HepG2 (cell line): Measurements from ENCODE around the gene CCDC57. TPM values are rescaled to one million over a fixed set of nuclear protein-coding genes. Genes with fewer than 3 reads are reported as not detected.

Experiments used
- ATAC-seq: fragments of 200-7000 bp; cut with Tn5 transposase; 3 replicates; pipeline ENCODE4 v1.9.1; 2020; ENCODE audit warnings: mild to moderate bottlenecking, moderate library complexity
- BruUV-seq: library from RNA; stranded (reverse); fragments of 400-500 nt; replicated peaks from 2 replicates; lab custom pipeline; 2021; lab: Mats Ljungman, UMichigan
- CTCF ChIA-PET: fragments of 300-600 bp; formaldehyde crosslinking; extraction: SDS; loops from one replicate; lab custom pipeline; 2021; ENCODE audit warnings: low total read pairs, inconsistent platforms, low intra/inter-chr PET ratio; lab: Yijun Ruan, JAX
- POLR2A ChIA-PET: fragments of 350-600 bp; sonication (Branson Sonifier 250); formaldehyde crosslinking; loops from one replicate; lab custom pipeline; 2020; ENCODE audit warnings: antibody characterized with exemption, inconsistent platforms; lab: Yijun Ruan, JAX
- DNase-seq: peaks from one replicate; pipeline ENCODE4 v3.0.0-alpha.2; 2015; ENCODE audit warnings: low spot score
- FAIRE-seq: peaks from 3 replicates; lab custom pipeline; 2011; peaks lifted over from hg19 to GRCh38; lab: Jason Lieb, UNC
- H2AFZ ChIP-seq: one replicate; pipeline ENCODE4 v1.6.1; 2011; ENCODE audit warnings: low read length, inconsistent platforms
- H3K27ac ChIP-seq: fragments of 300-600 bp; 3 replicates; pipeline ENCODE4 v1.8.0; 2011; ENCODE audit warnings: mixed run types, mild to moderate bottlenecking, mixed read lengths, low read length, inconsistent platforms; ENCODE audit not compliant: insufficient read depth; ENCODE audit errors: extremely low read length
- H3K27me3 ChIP-seq, 2 experiments: fragments of 200-600 bp in 1 of 2; 2 replicates in 1 of 2; 3 replicates in 1 of 2; pipeline versions ENCODE4 v1.6.0 to v1.8.0; 2011; ENCODE audit warnings: low read length in 2 of 2, mild to moderate bottlenecking in 2 of 2, moderate library complexity in 2 of 2, inconsistent platforms in 1 of 2; ENCODE audit not compliant: insufficient read depth in 2 of 2, control insufficient read depth in 1 of 2
- H3K36me3 ChIP-seq, 2 experiments: fragments of 200-600 bp in 1 of 2; replicated peaks in 1 of 2; 2 replicates in 1 of 2; 3 replicates in 1 of 2; pipeline versions ENCODE4 v1.5.1 to v1.8.0; 2011; ENCODE audit warnings: low read length in 2 of 2, inconsistent platforms in 1 of 2; ENCODE audit not compliant: insufficient read depth in 2 of 2, control insufficient read depth in 1 of 2
- H3K4me1 ChIP-seq: 2 replicates; pipeline ENCODE4 v1.5.1; 2012; ENCODE audit warnings: low read length, inconsistent platforms; ENCODE audit not compliant: insufficient read depth
- H3K4me2 ChIP-seq: 2 replicates; pipeline ENCODE4 v1.6.0; 2011; ENCODE audit warnings: low read depth, low read length, inconsistent platforms
- H3K4me3 ChIP-seq, 3 experiments: fragments of 200-600 bp in 1 of 3; sonication (generic), shearing (Covaris generic) in 1 of 3; replicated peaks in 1 of 3; 2 replicates each; pipeline ENCODE4 v1.5.1; 2011 to 2016; ENCODE audit warnings: low read length in 3 of 3, inconsistent platforms in 2 of 3, low read depth in 2 of 3, mild to moderate bottlenecking in 2 of 3, control low read depth in 1 of 3, mixed read lengths in 1 of 3; ENCODE audit not compliant: insufficient read depth in 1 of 3
- H3K79me2 ChIP-seq: one replicate; pipeline ENCODE4 v1.6.1; 2011; ENCODE audit warnings: low read length, inconsistent platforms; ENCODE audit not compliant: insufficient read depth
- H3K9ac ChIP-seq: 2 replicates; pipeline ENCODE4 v1.6.0; 2011; ENCODE audit warnings: mild to moderate bottlenecking, low read depth, low read length, inconsistent platforms; ENCODE audit not compliant: insufficient read depth
- H3K9me3 ChIP-seq: 2 replicates; pipeline ENCODE4 v1.5.1; 2012; ENCODE audit warnings: mild to moderate bottlenecking, low read length
- H4K20me1 ChIP-seq: 2 replicates; pipeline ENCODE4 v1.6.0; 2011; ENCODE audit warnings: inconsistent platforms, mild to moderate bottlenecking, low read length, moderate library complexity; ENCODE audit not compliant: insufficient read depth
- BORCS8-MEF2B ChIP-seq: sonication (generic); formaldehyde crosslinking; IDR thresholded peaks from 2 replicates; pipeline ENCODE4 v1.8.0; 2022; ENCODE audit warnings: mild to moderate bottlenecking, missing genetic modification reagents
- CHCHD3 ChIP-seq: sonication (generic); formaldehyde crosslinking; IDR thresholded peaks from 2 replicates; pipeline ENCODE4 v1.8.0; 2022; ENCODE audit warnings: mild to moderate bottlenecking, missing genetic modification reagents, moderate library complexity
- CSRNP1 ChIP-seq: sonication (generic); formaldehyde crosslinking; IDR thresholded peaks from 2 replicates; pipeline ENCODE4 v1.8.1; 2023; ENCODE audit warnings: mild to moderate bottlenecking, missing genetic modification reagents
- FOXA1 ChIP-seq, 2 experiments: fragments of 450-650 bp in 1 of 2; sonication (generic) in 1 of 2; formaldehyde crosslinking in 1 of 2; IDR thresholded peaks; 2 replicates each; pipeline versions ENCODE4 v1.4.0 to v1.6.1; 2016 to 2020; ENCODE audit warnings: missing genetic modification reagents in 1 of 2
- IRF2 ChIP-seq: IDR thresholded peaks from 2 replicates; pipeline ENCODE4 v1.6.1; 2018; ENCODE audit warnings: missing genetic modification reagents, missing compliant biosample characterization
- MEF2D ChIP-seq: sonication (generic); formaldehyde crosslinking; IDR thresholded peaks from 2 replicates; pipeline ENCODE4 v1.5.1; 2020; ENCODE audit warnings: mild to moderate bottlenecking, missing genetic modification reagents
- MXI1 ChIP-seq: IDR thresholded peaks from 3 replicates; pipeline ENCODE4 v1.6.1; 2012; ENCODE audit warnings: low read depth, low read length, inconsistent platforms, borderline replicate concordance
- MYC ChIP-seq: sonication (generic); formaldehyde crosslinking; IDR thresholded peaks from 2 replicates; pipeline ENCODE4 v1.9.0; 2021; ENCODE audit warnings: missing genetic modification reagents, borderline replicate concordance
- PAF1 ChIP-seq: IDR thresholded peaks from 2 replicates; pipeline ENCODE4 v1.6.1; 2016; ENCODE audit warnings: missing genetic modification reagents, missing compliant biosample characterization
- RBFOX2 ChIP-seq: fragments of 200-400 bp; formaldehyde crosslinking; IDR thresholded peaks from 2 replicates; pipeline ENCODE4 v1.6.1; 2017; ENCODE audit warnings: low read depth, mild to moderate bottlenecking, low read length
- RXRB ChIP-seq: IDR thresholded peaks from 2 replicates; pipeline ENCODE4 v1.6.1; 2016; ENCODE audit warnings: borderline replicate concordance, missing genetic modification reagents, missing compliant biosample characterization
- SNAPC2 ChIP-seq: sonication (generic); formaldehyde crosslinking; IDR thresholded peaks from 2 replicates; pipeline ENCODE4 v1.8.1; 2022; ENCODE audit warnings: mild to moderate bottlenecking, missing genetic modification reagents
- SSRP1 ChIP-seq: IDR thresholded peaks from 2 replicates; pipeline ENCODE4 v1.6.1; 2016; ENCODE audit warnings: control low read depth
- ZFP82 ChIP-seq: sonication (generic); formaldehyde crosslinking; IDR thresholded peaks from 2 replicates; pipeline ENCODE4 v1.5.1; 2020; ENCODE audit warnings: mild to moderate bottlenecking, missing genetic modification reagents, borderline replicate concordance
- ZKSCAN1 ChIP-seq: fragments of 150-350 bp; IDR thresholded peaks from 2 replicates; pipeline ENCODE4 v1.6.1; 2014; ENCODE audit warnings: low read length
- ZNF724P ChIP-seq: sonication (generic); formaldehyde crosslinking; IDR thresholded peaks from 2 replicates; pipeline ENCODE4 v1.8.0; 2022; ENCODE audit warnings: missing genetic modification reagents, borderline replicate concordance
- WGBS: methylation state at CpG from one replicate; pipeline ENCODE4 v1.1.6; 2017; ENCODE audit warnings: low lambda C conversion rate; 5-methylcytosine and 5-hydroxymethylcytosine counted together
- in situ Hi-C: cut with HindIII; loops from 2 replicates; pipeline ENCODE4 v1.10.0; 2017; ENCODE audit warnings: low pct_unique_long_range_greater_than_20kb; ENCODE audit not compliant: extremely low pct_ligation_motif_present
- intact Hi-C: fragments of 100-400 bp; cut with micrococcal nuclease; formaldehyde crosslinking; loops from one replicate; pipeline ENCODE4 v1.10.0; 2022; ENCODE audit not compliant: unreplicated experiment
- polyA plus RNA-seq, 8 experiments: library from polyadenylated mRNA; depleted of rRNA in 3 of 8; stranded (reverse) in 7 of 8; unstranded in 1 of 8; fragments of >200 nt; fragmentation: Illumina TruSeq in 4 of 8; extraction: Trizol in 4 of 8; gene quantifications; 2 replicates each; pipeline versions ENCODE4 v1.2.1 to v1.2.3, GENCODE V29; 2011 to 2016; ENCODE audit warnings: low read depth in 4 of 8, missing spikeins in 1 of 8, mixed read lengths in 1 of 8; ENCODE audit not compliant: insufficient read depth in 1 of 8
- total RNA-seq, 5 experiments: library from RNA; depleted of rRNA; stranded (reverse); fragments of >200 nt; fragmentation: Illumina TruSeq; extraction: Trizol; gene quantifications; 2 replicates each; pipeline ENCODE4 v1.2.3, GENCODE V29; 2016; ENCODE audit warnings: low read depth in 1 of 5
- TF ChIP-seq, protein P1 (sequence below): sonication (generic); formaldehyde crosslinking; IDR thresholded peaks from 2 replicates; pipeline ENCODE4 v1.4.0; 2020; ENCODE audit warnings: missing genetic modification reagents
- TF ChIP-seq, protein P2 (sequence below): sonication (generic); formaldehyde crosslinking; IDR thresholded peaks from 2 replicates; pipeline ENCODE4 v1.4.0; 2020; ENCODE audit warnings: missing genetic modification reagents

Gene CCDC57
- total and polyA plus RNA-seq, 2 of the 13 experiments (the other 11 are each of a cell fraction or from before 2014, with no cell fraction given), result 59.3 to 59.9 TPM

GRCh38 chr17:82245134-82246039 lies 32.7 kb upstream of the CCDC57 start:
- DNase-seq, result no peak
- Histone ChIP-seq H3K4me1 (peaks cover 40% of the 10 kb centered on the region), H3K4me3 (no peak overlapping the region), H3K9me3 (no peaks in the 10 kb centered on the region), H3K36me3 (peaks cover 51 to 71% of the 10 kb centered on the region in 2 experiments), H3K27me3 (no peaks in the 10 kb centered on the region), H2AFZ (no peak overlapping the region), H3K27ac (no peak overlapping the region), H3K4me2 (no peak overlapping the region), H4K20me1 (peaks cover 63% of the 10 kb centered on the region; the same call in 1 of the 2 replicates), H3K9ac (no peak overlapping the region), H3K79me2 (no peaks in the 10 kb centered on the region)
- POLR2A ChIA-PET, result interaction anchor here (1.1 to 7.2 kb wide), 4 partner anchors 9 to 55 kb away, joined by 3 to 89 read pairs (median 4); no protein-coding TSS in a partner anchor
- in situ Hi-C loops, result no loop called here
- no peak for FAIRE-seq
- no peak for ATAC-seq
- no TSS peak for BruUV-seq
- CTCF ChIA-PET, result interaction anchor here (1.9 kb wide), 1 partner anchor 76 kb away, joined by 13 read pairs; no protein-coding TSS in a partner anchor
- WGBS, result 98% methylated on average over 37 of the region's 47 CpGs
- intact Hi-C loops, result no loop called here
- TF ChIP-seq FOXA1 (IDR thresholded peaks at IDR 0.05), result no peak
- no peak for TF ChIP-seq FOXA1 (CRISPR knock-in tag; IDR thresholded peaks at IDR 0.05)
- TF ChIP-seq MXI1, result 0 out of 3 replicates have a peak, but pooled peaks have one; percentile 11
- peak; percentile 36; the same call in 1 of the 2 replicates for TF ChIP-seq BORCS8-MEF2B (CRISPR knock-in tag)
- 0 out of 2 replicates have a peak, but pooled peaks have one; percentile 28 for TF ChIP-seq PAF1 (CRISPR knock-in tag)
- peak; percentile 31; the same call in 1 of the 2 replicates for TF ChIP-seq MYC (CRISPR knock-in tag)
- 0 out of 2 replicates have a peak, but pooled peaks have one; percentile 12 for TF ChIP-seq CHCHD3 (CRISPR knock-in tag)
- TF ChIP-seq ZFP82 (CRISPR knock-in tag), result no peak
- 0 out of 2 replicates have a peak, but pooled peaks have one; percentile 27 for TF ChIP-seq ZNF724P (CRISPR knock-in tag)
- TF ChIP-seq, protein P1, sequence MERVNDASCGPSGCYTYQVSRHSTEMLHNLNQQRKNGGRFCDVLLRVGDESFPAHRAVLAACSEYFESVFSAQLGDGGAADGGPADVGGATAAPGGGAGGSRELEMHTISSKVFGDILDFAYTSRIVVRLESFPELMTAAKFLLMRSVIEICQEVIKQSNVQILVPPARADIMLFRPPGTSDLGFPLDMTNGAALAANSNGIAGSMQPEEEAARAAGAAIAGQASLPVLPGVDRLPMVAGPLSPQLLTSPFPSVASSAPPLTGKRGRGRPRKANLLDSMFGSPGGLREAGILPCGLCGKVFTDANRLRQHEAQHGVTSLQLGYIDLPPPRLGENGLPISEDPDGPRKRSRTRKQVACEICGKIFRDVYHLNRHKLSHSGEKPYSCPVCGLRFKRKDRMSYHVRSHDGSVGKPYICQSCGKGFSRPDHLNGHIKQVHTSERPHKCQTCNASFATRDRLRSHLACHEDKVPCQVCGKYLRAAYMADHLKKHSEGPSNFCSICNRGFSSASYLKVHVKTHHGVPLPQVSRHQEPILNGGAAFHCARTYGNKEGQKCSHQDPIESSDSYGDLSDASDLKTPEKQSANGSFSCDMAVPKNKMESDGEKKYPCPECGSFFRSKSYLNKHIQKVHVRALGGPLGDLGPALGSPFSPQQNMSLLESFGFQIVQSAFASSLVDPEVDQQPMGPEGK, result no peak
- no peak for TF ChIP-seq MEF2D (CRISPR knock-in tag)
- TF ChIP-seq SNAPC2, result 0 out of 2 replicates have a peak, but pooled peaks have one; percentile 37
- TF ChIP-seq RXRB (CRISPR knock-in tag), result no peak
- TF ChIP-seq CSRNP1 (CRISPR knock-in tag), result peak; percentile 57; the same call in 1 of the 2 replicates
- TF ChIP-seq ZKSCAN1, result no peak
- peak; percentile 74 for TF ChIP-seq RBFOX2
- 0 out of 2 replicates have a peak, but pooled peaks have one; percentile 30 for TF ChIP-seq IRF2 (CRISPR knock-in tag)
- peak; percentile 59; the same call in 1 of the 2 replicates for TF ChIP-seq SSRP1 (CRISPR knock-in tag)
- TF ChIP-seq, protein P2, sequence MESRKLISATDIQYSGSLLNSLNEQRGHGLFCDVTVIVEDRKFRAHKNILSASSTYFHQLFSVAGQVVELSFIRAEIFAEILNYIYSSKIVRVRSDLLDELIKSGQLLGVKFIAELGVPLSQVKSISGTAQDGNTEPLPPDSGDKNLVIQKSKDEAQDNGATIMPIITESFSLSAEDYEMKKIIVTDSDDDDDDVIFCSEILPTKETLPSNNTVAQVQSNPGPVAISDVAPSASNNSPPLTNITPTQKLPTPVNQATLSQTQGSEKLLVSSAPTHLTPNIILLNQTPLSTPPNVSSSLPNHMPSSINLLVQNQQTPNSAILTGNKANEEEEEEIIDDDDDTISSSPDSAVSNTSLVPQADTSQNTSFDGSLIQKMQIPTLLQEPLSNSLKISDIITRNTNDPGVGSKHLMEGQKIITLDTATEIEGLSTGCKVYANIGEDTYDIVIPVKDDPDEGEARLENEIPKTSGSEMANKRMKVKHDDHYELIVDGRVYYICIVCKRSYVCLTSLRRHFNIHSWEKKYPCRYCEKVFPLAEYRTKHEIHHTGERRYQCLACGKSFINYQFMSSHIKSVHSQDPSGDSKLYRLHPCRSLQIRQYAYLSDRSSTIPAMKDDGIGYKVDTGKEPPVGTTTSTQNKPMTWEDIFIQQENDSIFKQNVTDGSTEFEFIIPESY, result peak; percentile 78; the same call in 1 of the 2 replicates
